ENCODE results near the gene ABCD4. TPM values are rescaled to one million over a fixed set of nuclear protein-coding genes. Genes with fewer than 3 reads are reported as not detected.

ABCD4 gene
- polyA plus RNA-seq, 1 donor from 2014 or later, result 106 TPM

DNA sequence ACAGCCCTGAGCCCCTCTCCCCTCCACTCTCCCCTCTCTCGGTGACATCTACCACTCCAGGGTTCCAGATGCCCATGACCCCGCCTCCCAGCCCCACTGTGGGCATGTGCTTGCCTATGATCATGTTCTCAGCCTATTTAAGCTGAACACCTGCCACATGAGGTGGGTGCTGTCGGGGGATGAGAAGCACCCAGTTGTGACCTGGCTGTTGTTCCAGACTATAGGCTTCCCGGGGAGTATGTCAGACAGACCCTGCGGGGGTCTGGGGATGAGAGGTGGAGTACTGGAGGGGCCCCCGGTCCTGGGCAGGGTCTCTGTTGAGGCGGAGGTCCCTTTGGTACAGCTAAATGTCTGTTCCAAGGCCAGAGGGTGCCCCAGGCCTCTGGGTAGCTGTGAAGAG lies 57.4 kb downstream of the ABCD4 start:
- TF ChIP-seq POLR2AphosphoS5 (IDR thresholded peaks at IDR 0.05) (no peak), RAD21 (conservative IDR thresholded peaks at IDR 0.05) (no peak), TAF1 (IDR thresholded peaks at IDR 0.05; ENCODE audit: low read depth) (no peak), EZH2 (IDR thresholded peaks at IDR 0.05; ENCODE audit: borderline replicate concordance, insufficient read depth, low read length, poor library complexity, severe bottlenecking) (no peak), MXI1 (conservative IDR thresholded peaks at IDR 0.05; ENCODE audit: poor library complexity, severe bottlenecking) (no peak), CTCF (IDR thresholded peaks at IDR 0.05; ENCODE audit: poor library complexity, severe bottlenecking) (no peak), SMC3 (conservative IDR thresholded peaks at IDR 0.05; ENCODE audit: poor library complexity) (no peak), EP300 (conservative IDR thresholded peaks at IDR 0.05; ENCODE audit: poor library complexity, severe bottlenecking) (no peak)
- TF ChIP-seq, protein P1, sequence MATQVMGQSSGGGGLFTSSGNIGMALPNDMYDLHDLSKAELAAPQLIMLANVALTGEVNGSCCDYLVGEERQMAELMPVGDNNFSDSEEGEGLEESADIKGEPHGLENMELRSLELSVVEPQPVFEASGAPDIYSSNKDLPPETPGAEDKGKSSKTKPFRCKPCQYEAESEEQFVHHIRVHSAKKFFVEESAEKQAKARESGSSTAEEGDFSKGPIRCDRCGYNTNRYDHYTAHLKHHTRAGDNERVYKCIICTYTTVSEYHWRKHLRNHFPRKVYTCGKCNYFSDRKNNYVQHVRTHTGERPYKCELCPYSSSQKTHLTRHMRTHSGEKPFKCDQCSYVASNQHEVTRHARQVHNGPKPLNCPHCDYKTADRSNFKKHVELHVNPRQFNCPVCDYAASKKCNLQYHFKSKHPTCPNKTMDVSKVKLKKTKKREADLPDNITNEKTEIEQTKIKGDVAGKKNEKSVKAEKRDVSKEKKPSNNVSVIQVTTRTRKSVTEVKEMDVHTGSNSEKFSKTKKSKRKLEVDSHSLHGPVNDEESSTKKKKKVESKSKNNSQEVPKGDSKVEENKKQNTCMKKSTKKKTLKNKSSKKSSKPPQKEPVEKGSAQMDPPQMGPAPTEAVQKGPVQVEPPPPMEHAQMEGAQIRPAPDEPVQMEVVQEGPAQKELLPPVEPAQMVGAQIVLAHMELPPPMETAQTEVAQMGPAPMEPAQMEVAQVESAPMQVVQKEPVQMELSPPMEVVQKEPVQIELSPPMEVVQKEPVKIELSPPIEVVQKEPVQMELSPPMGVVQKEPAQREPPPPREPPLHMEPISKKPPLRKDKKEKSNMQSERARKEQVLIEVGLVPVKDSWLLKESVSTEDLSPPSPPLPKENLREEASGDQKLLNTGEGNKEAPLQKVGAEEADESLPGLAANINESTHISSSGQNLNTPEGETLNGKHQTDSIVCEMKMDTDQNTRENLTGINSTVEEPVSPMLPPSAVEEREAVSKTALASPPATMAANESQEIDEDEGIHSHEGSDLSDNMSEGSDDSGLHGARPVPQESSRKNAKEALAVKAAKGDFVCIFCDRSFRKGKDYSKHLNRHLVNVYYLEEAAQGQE (IDR thresholded peaks at IDR 0.05; ENCODE audit: borderline replicate concordance), result no peak
- H3K27me3 ChIP-seq (ENCODE audit: insufficient read depth, low read depth, low read length), result peaks cover 42% of the 10 kb centered on the region
- H3K4me2 ChIP-seq (ENCODE audit: low read length), result no peak overlapping the region
- H3K9me2 ChIP-seq (ENCODE audit: insufficient read depth, low read length), result no peaks in the 10 kb centered on the region
- H3K79me2 ChIP-seq (replicated peaks; ENCODE audit: insufficient read depth, low read length), result no peaks in the 10 kb centered on the region
- no peaks in the 10 kb centered on the region for H3K9me3 ChIP-seq (ENCODE audit: low read length)
- H3K4me3 ChIP-seq (ENCODE audit: low read length), result no peak overlapping the region
- H4K20me1 ChIP-seq (ENCODE audit: insufficient read depth), result no peaks in the 10 kb centered on the region
- H3F3A ChIP-seq (ENCODE audit: insufficient read depth, low read length, poor library complexity, severe bottlenecking), result no peaks in the 10 kb centered on the region
- H3K27ac ChIP-seq (ENCODE audit: low read length), result no peak overlapping the region
- no peak overlapping the region for H2AFZ ChIP-seq (ENCODE audit: low read depth, low read length)
- H3K9ac ChIP-seq (ENCODE audit: low read length), result no peak overlapping the region
- no peaks in the 10 kb centered on the region for H3K36me3 ChIP-seq (ENCODE audit: insufficient read depth, low read length)

- no peaks in the 10 kb centered on the region for H3F3A ChIP-seq (ENCODE audit: insufficient read depth, low read length, poor library complexity, severe bottlenecking)
- no peak overlapping the region for H3K4me2 ChIP-seq (ENCODE audit: low read length)
- no peaks in the 10 kb centered on the region for H3K36me3 ChIP-seq (ENCODE audit: insufficient read depth, low read length)
- no peak overlapping the region for H2AFZ ChIP-seq (ENCODE audit: low read depth, low read length)
- peaks cover 53% of the 10 kb centered on the region for H3K27me3 ChIP-seq (ENCODE audit: insufficient read depth, low read depth, low read length)
- no peaks in the 10 kb centered on the region for H3K9me3 ChIP-seq (ENCODE audit: low read length)
- H3K4me3 ChIP-seq (ENCODE audit: low read length), result no peak overlapping the region
- no peaks in the 10 kb centered on the region for H3K79me2 ChIP-seq (replicated peaks; ENCODE audit: insufficient read depth, low read length)
- H3K9me2 ChIP-seq (ENCODE audit: insufficient read depth, low read length), result no peaks in the 10 kb centered on the region
- TF ChIP-seq CTCF (IDR thresholded peaks at IDR 0.05; ENCODE audit: poor library complexity, severe bottlenecking) (no peak), POLR2AphosphoS5 (IDR thresholded peaks at IDR 0.05) (no peak), TAF1 (IDR thresholded peaks at IDR 0.05; ENCODE audit: low read depth) (no peak), RAD21 (conservative IDR thresholded peaks at IDR 0.05) (no peak), EZH2 (IDR thresholded peaks at IDR 0.05; ENCODE audit: borderline replicate concordance, insufficient read depth, low read length, poor library complexity, severe bottlenecking) (no peak), MXI1 (conservative IDR thresholded peaks at IDR 0.05; ENCODE audit: poor library complexity, severe bottlenecking) (no peak), EP300 (conservative IDR thresholded peaks at IDR 0.05; ENCODE audit: poor library complexity, severe bottlenecking) (no peak), SMC3 (conservative IDR thresholded peaks at IDR 0.05; ENCODE audit: poor library complexity) (no peak)
- TF ChIP-seq, protein P1 (IDR thresholded peaks at IDR 0.05; ENCODE audit: borderline replicate concordance), result no peak
- H4K20me1 ChIP-seq (ENCODE audit: insufficient read depth), result no peaks in the 10 kb centered on the region
- H3K27ac ChIP-seq (ENCODE audit: low read length), result no peak overlapping the region
- H3K9ac ChIP-seq (ENCODE audit: low read length), result no peak overlapping the region
These were observed 58.6 kb downstream of the ABCD4 start for GRCh38 chr14:74244115-74244514.

All from neural cell (in vitro differentiated cells).